Breast epithelium (tissue), 3 donors: Measurements from ENCODE around the gene ATP1A1.

Experiments used
- CTCF ChIP-seq, 3 donors: fragments of 450-650 bp; IDR thresholded peaks; one replicate each; pipeline ENCODE4 v1.5.1; 2016 to 2017; ENCODE audit warnings: antibody characterized with exemption in 3 of 3, mild to moderate bottlenecking in 3 of 3, moderate library complexity in 3 of 3
- POLR2A ChIP-seq: fragments of 450-650 bp; IDR thresholded peaks from one replicate; pipeline ENCODE4 v1.6.1; 2016; ENCODE audit warnings: antibody characterized with exemption, mild to moderate bottlenecking, moderate library complexity

GRCh38 chr1:116449578-116449977 lies 76.5 kb downstream of the ATP1A1 start:
- TF ChIP-seq POLR2A, result no peak
- no peak for TF ChIP-seq CTCF (IDR thresholded peaks at IDR 0.05)
